ENCODE results near the gene PRPH2.
"Not testable (repeated sequence)": the region's sequence is repeated elsewhere in the genome, so short reads cannot be mapped to it uniquely, and the experiment has no call there.

Gene PRPH2

GRCh38 chr6:42697268-42697655, 25.1 kb downstream of the PRPH2 start:
- DNase-seq, result no peak

DNA sequence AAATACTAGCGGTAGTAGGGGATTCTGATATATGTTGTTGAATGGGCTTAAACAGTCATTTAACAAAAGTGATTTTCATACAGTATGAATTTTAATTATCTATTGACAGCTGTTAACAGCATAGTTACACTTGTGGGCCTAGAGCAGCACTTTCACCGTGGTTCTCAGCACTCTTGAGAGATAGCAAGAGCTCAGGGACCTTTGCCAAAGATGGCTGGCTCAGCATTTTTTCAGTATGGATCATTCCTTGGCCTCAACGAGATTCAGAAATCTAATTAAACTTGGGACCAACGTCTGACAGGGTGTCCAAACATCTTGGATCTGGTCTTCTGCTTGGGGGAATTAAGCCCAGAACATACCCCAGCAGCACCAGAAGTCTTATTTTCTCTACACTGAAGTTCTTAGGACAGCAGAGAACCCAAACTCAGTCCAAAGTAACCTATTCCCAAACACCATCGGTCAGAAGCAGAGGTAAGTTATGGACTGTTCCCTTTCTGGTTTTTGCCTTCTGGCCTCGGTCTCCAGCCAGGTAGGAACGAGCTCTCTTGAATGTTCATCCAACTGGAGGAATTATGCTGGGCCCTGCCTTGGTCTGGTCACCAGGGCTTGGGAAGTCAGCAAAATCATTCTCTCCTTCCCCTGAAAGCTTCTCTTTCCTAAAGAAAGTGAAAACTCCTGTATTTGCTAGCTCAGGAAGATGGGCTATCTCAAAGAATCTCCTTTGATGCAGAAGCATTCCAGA, 25.7 kb downstream of the PRPH2 start:
- DNase-seq, result no peak

GRCh38 chr6:42694586-42694985, 27.8 kb downstream of the PRPH2 start:
- DNase-seq, result no peak

DNA sequence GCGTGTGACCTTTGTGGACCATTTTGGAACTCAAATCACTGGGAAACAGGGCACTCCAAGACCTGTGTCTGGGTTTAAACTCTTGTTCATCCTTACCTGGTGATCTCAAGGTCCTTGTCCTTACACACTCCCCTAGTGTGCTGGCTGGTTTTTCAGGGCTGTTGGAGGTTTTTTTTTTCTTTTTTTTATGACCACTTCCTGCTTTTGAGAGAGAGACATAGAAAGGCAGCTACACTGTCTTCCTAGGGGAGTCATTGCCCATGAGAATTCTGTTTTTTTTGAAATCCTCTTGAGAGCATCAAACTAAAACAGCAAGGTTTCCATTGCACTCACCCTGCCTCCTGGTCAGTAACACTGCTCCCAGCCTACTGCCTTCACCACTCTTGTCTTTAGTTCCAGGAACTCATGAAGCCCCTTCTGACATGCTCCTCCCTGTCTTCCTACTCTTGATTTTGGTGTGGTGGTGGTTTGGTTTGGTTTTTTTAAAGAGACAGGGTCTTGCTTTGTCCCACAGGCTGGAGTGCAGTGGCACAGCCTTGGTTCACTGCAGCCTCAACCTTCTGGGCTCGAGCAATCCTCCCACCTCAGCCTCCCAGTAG, 28.6 kb downstream of the PRPH2 start:
- DNase-seq, result no peak

- DNase-seq, result no peak
These were observed 30.1 kb downstream of the PRPH2 start for GRCh38 chr6:42692137-42692911.

GRCh38 chr6:42690872-42691271, 31.5 kb downstream of the PRPH2 start:
- no peak for DNase-seq

DNA sequence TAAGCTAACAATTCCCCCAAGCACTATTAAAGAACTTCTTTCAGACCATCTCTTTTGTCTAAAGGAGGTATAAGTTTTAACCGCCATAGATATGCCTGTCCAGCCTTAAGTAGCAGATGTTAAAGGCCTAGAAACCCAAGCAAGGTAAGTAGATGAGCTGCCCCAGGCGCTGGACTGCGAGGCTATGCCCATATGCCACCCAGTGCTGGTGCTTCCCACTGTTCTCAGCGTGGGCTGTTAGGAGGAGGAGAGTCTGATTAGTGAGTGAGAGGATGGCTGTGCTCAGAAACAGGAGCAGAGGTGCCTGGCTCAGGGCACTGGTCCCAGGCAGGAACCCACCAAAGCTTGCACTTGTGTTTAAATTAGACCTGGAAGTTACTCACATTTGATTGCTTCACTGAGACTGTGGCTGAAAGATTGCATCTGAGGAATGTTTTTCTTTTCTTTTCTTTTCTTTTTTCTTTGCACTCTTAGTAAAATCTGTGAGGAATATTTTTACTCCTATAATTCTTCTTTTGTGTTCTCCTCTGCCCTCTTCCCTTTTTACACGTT, 32.2 kb downstream of the PRPH2 start:
- no peak for DNase-seq

- no peak for DNase-seq
These were observed 33.0 kb downstream of the PRPH2 start for GRCh38 chr6:42689371-42689770.

GRCh38 chr6:42688281-42688680, 34.1 kb downstream of the PRPH2 start:
- no peak for DNase-seq

GRCh38 chr6:42679358-42679757, 43.0 kb downstream of the PRPH2 start:
- DNase-seq, result no peak

GRCh38 chr6:42674780-42675179, 47.6 kb downstream of the PRPH2 start:
- no peak for DNase-seq

GRCh38 chr6:42674368-42674767, 48.0 kb downstream of the PRPH2 start:
- DNase-seq, result not testable (repeated sequence)

GRCh38 chr6:42664718-42665117, 57.7 kb downstream of the PRPH2 start:
- DNase-seq, result no peak

DNA sequence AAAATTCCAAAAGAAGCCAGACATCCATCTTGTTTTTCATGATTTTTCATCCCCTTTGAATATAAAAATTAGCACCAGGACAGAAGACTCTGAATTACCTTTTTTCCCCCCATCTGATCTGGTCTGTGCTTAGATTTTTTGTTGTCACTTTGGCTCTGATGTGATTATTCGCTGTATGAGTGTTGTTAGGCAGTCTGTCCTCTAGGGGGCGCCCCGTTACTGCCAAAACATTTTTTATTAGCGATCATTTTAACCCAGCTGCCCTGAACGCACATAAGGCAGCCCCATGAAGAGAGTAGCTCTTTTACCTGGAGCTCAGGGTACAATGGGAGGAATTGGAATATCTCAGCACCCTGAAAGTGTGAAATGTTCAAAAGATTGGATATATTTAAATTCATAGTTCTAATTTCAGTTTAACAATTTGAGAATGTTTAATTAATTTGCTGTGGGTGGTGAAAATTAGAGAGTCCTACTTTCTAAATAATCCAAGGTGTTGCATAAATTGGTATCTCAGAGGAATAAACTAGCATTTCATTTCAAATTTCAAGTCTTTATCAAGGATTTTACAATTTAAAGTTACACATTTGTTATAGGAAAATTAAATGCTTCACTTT, 60.8 kb downstream of the PRPH2 start:
- peak; percentile 82 for DNase-seq

GRCh38 chr6:42659806-42660205, 62.6 kb downstream of the PRPH2 start:
- no peak for DNase-seq

DNA sequence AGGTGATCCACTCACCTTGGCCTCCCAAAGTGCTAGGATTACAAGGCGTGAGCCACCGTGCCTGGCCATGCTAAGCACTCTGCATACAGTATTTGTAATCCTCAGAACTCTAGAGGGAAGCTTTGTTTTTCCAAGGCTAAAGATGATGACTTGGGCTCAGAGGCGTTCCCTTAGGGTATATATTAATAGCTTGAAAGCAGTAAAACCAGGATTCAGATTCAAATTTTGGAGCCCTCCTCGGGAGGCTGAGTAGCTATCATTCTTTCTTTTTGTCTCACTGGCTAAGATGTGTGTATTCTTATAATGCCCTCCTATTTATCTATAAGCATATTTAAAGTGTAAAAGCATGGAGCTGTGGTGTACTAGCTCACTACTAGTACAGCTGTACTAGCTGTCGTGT, 68.5 kb downstream of the PRPH2 start:
- no peak for DNase-seq

DNA sequence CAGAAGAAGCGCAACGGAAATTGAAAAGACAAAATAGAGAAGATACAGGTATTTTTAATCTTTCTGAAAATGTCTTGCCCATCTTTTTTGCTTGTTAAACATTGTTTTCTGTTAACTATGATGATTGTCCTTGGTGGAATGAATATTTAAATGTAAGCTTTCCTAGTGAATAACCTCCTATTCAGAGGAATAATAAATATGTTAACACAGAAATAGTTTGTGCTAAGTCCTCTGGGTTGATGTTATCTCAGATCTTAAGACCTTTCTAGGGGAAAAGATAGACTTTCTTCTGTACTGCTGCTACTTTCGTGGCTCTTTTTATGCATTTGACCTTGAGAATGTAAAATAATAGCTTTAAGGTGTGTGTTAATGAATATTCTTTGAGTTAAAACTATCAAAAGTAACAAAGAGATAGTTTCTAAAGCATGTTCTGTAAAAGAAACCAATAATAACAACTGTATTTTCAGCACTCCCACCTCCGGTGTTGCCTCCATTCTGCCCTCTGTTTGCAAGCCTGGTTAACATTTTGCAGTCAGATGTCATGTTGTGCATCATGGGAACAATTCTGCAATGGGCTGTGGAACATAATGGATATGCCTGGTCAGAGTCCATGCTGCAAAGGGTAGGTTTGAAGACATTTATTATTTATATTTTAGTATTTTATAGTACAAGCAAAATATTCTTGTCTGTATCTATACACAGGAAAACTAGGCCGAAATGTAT, 70.2 kb downstream of the PRPH2 start:
- DNase-seq, result no peak

Measured in effector CD4-positive, alpha-beta T cell (primary cell).